Measurements from ENCODE around the gene FBXL5.

The FBXL5 gene

GRCh38 chr4:15610855-15611254, 44.3 kb downstream of the FBXL5 start:
- H3K27me3 ChIP-seq (ENCODE audit: control insufficient read depth in 1 of 2, insufficient read depth in 2 of 2, low read length in 2 of 2) = no peaks in the 10 kb centered on the region
- H3K4me1 ChIP-seq (ENCODE audit: control insufficient read depth in 1 of 2, insufficient read depth in 2 of 2, low read length in 2 of 2) = no peaks in the 10 kb centered on the region
- H3K4me3 ChIP-seq (ENCODE audit: low read depth in 1 of 2, low read length in 2 of 2) = no peak overlapping the region
- H3K9ac ChIP-seq (ENCODE audit: low read depth in 1 of 2, low read length in 2 of 2) = no peak overlapping the region
- no peak overlapping the region for H3K27ac ChIP-seq (ENCODE audit: low read depth, low read length)
- no peaks in the 10 kb centered on the region for H3K9me3 ChIP-seq (ENCODE audit: control insufficient read depth in 1 of 2, low read length in 2 of 2)
- peaks cover 6 to 13% of the 10 kb centered on the region in 2 donors for H3K36me3 ChIP-seq (ENCODE audit: control insufficient read depth in 1 of 2, insufficient read depth in 2 of 2, low read length in 2 of 2)

GRCh38 chr4:15605537-15605936, 49.6 kb downstream of the FBXL5 start:
- no peaks in the 10 kb centered on the region for H3K4me1 ChIP-seq (ENCODE audit: control insufficient read depth in 1 of 2, insufficient read depth in 2 of 2, low read length in 2 of 2)
- H3K9ac ChIP-seq (ENCODE audit: low read depth in 1 of 2, low read length in 2 of 2) = no peak overlapping the region
- peaks cover 0 to 28% of the 10 kb centered on the region in 2 donors for H3K36me3 ChIP-seq (ENCODE audit: control insufficient read depth in 1 of 2, insufficient read depth in 2 of 2, low read length in 2 of 2)
- no peak overlapping the region for H3K27ac ChIP-seq (ENCODE audit: low read depth, low read length)
- no peaks in the 10 kb centered on the region for H3K27me3 ChIP-seq (ENCODE audit: control insufficient read depth in 1 of 2, insufficient read depth in 2 of 2, low read length in 2 of 2)
- H3K4me3 ChIP-seq (ENCODE audit: low read depth in 1 of 2, low read length in 2 of 2) = no peak overlapping the region
- no peaks in the 10 kb centered on the region for H3K9me3 ChIP-seq (ENCODE audit: control insufficient read depth in 1 of 2, low read length in 2 of 2)

- H3K27ac ChIP-seq (ENCODE audit: low read depth, low read length) = no peak overlapping the region
- H3K9ac ChIP-seq (ENCODE audit: low read depth in 1 of 2, low read length in 2 of 2) = no peak overlapping the region
- H3K4me1 ChIP-seq (ENCODE audit: control insufficient read depth in 1 of 2, insufficient read depth in 2 of 2, low read length in 2 of 2) = no peaks in the 10 kb centered on the region
- H3K27me3 ChIP-seq (ENCODE audit: control insufficient read depth in 1 of 2, insufficient read depth in 2 of 2, low read length in 2 of 2) = no peaks in the 10 kb centered on the region
- no peaks in the 10 kb centered on the region for H3K9me3 ChIP-seq (ENCODE audit: control insufficient read depth in 1 of 2, low read length in 2 of 2)
- H3K36me3 ChIP-seq (ENCODE audit: control insufficient read depth in 1 of 2, insufficient read depth in 2 of 2, low read length in 2 of 2) = peaks cover 0 to 28% of the 10 kb centered on the region in 2 donors
- H3K4me3 ChIP-seq (ENCODE audit: low read depth in 1 of 2, low read length in 2 of 2) = no peak overlapping the region
These were observed 53.3 kb downstream of the FBXL5 start for GRCh38 chr4:15601862-15602261.

- Histone ChIP-seq H3K9me3 (ENCODE audit: control insufficient read depth in 1 of 2, low read length in 2 of 2) (no peaks in the 10 kb centered on the region), H3K36me3 (ENCODE audit: control insufficient read depth in 1 of 2, insufficient read depth in 2 of 2, low read length in 2 of 2) (peaks cover 0 to 23% of the 10 kb centered on the region in 2 donors), H3K27me3 (ENCODE audit: control insufficient read depth in 1 of 2, insufficient read depth in 2 of 2, low read length in 2 of 2) (no peaks in the 10 kb centered on the region), H3K27ac (ENCODE audit: low read depth, low read length) (no peak overlapping the region), H3K9ac (ENCODE audit: low read depth in 1 of 2, low read length in 2 of 2) (no peak overlapping the region), H3K4me1 (ENCODE audit: control insufficient read depth in 1 of 2, insufficient read depth in 2 of 2, low read length in 2 of 2) (no peaks in the 10 kb centered on the region), H3K4me3 (ENCODE audit: low read depth in 1 of 2, low read length in 2 of 2) (no peak overlapping the region)
These were observed 55.0 kb downstream of the FBXL5 start for GRCh38 chr4:15600176-15600575.

GRCh38 chr4:15598644-15599043, 56.5 kb downstream of the FBXL5 start:
- no peak overlapping the region for H3K27ac ChIP-seq (ENCODE audit: low read depth, low read length)
- no peak overlapping the region for H3K9ac ChIP-seq (ENCODE audit: low read depth in 1 of 2, low read length in 2 of 2)
- H3K9me3 ChIP-seq (ENCODE audit: control insufficient read depth in 1 of 2, low read length in 2 of 2) = no peaks in the 10 kb centered on the region
- no peaks in the 10 kb centered on the region for H3K27me3 ChIP-seq (ENCODE audit: control insufficient read depth in 1 of 2, insufficient read depth in 2 of 2, low read length in 2 of 2)
- no peaks in the 10 kb centered on the region for H3K4me1 ChIP-seq (ENCODE audit: control insufficient read depth in 1 of 2, insufficient read depth in 2 of 2, low read length in 2 of 2)
- H3K36me3 ChIP-seq (ENCODE audit: control insufficient read depth in 1 of 2, insufficient read depth in 2 of 2, low read length in 2 of 2) = peaks cover 0 to 17% of the 10 kb centered on the region in 2 donors
- no peak overlapping the region for H3K4me3 ChIP-seq (ENCODE audit: low read depth in 1 of 2, low read length in 2 of 2)

- H3K9ac ChIP-seq (ENCODE audit: low read depth in 1 of 2, low read length in 2 of 2) = no peak overlapping the region
- no peaks in the 10 kb centered on the region for H3K9me3 ChIP-seq (ENCODE audit: control insufficient read depth in 1 of 2, low read length in 2 of 2)
- H3K4me3 ChIP-seq (ENCODE audit: low read depth in 1 of 2, low read length in 2 of 2) = no peak overlapping the region
- H3K27ac ChIP-seq (ENCODE audit: low read depth, low read length) = no peak overlapping the region
- H3K27me3 ChIP-seq (ENCODE audit: control insufficient read depth in 1 of 2, insufficient read depth in 2 of 2, low read length in 2 of 2) = no peaks in the 10 kb centered on the region
- H3K36me3 ChIP-seq (ENCODE audit: control insufficient read depth in 1 of 2, insufficient read depth in 2 of 2, low read length in 2 of 2) = peaks cover 0 to 8% of the 10 kb centered on the region in 2 donors
- no peaks in the 10 kb centered on the region for H3K4me1 ChIP-seq (ENCODE audit: control insufficient read depth in 1 of 2, insufficient read depth in 2 of 2, low read length in 2 of 2)
These were observed 62.4 kb downstream of the FBXL5 start for GRCh38 chr4:15592799-15593198.

GRCh38 chr4:15587649-15588048, 67.5 kb downstream of the FBXL5 start:
- H3K4me3 ChIP-seq (ENCODE audit: low read depth in 1 of 2, low read length in 2 of 2) = no peak overlapping the region
- H3K9ac ChIP-seq (ENCODE audit: low read depth in 1 of 2, low read length in 2 of 2) = no peak overlapping the region
- no peaks in the 10 kb centered on the region for H3K4me1 ChIP-seq (ENCODE audit: control insufficient read depth in 1 of 2, insufficient read depth in 2 of 2, low read length in 2 of 2)
- no peaks in the 10 kb centered on the region for H3K27me3 ChIP-seq (ENCODE audit: control insufficient read depth in 1 of 2, insufficient read depth in 2 of 2, low read length in 2 of 2)
- no peak overlapping the region for H3K27ac ChIP-seq (ENCODE audit: low read depth, low read length)
- no peaks in the 10 kb centered on the region for H3K36me3 ChIP-seq (ENCODE audit: control insufficient read depth in 1 of 2, insufficient read depth in 2 of 2, low read length in 2 of 2)
- H3K9me3 ChIP-seq (ENCODE audit: control insufficient read depth in 1 of 2, low read length in 2 of 2) = no peaks in the 10 kb centered on the region

- Histone ChIP-seq H3K36me3 (ENCODE audit: control insufficient read depth in 1 of 2, insufficient read depth in 2 of 2, low read length in 2 of 2) (no peaks in the 10 kb centered on the region), H3K27me3 (ENCODE audit: control insufficient read depth in 1 of 2, insufficient read depth in 2 of 2, low read length in 2 of 2) (no peaks in the 10 kb centered on the region), H3K9ac (ENCODE audit: low read depth in 1 of 2, low read length in 2 of 2) (no peak overlapping the region), H3K4me1 (ENCODE audit: control insufficient read depth in 1 of 2, insufficient read depth in 2 of 2, low read length in 2 of 2) (no peaks in the 10 kb centered on the region), H3K27ac (ENCODE audit: low read depth, low read length) (no peak overlapping the region), H3K9me3 (ENCODE audit: control insufficient read depth in 1 of 2, low read length in 2 of 2) (no peaks in the 10 kb centered on the region), H3K4me3 (ENCODE audit: low read depth in 1 of 2, low read length in 2 of 2) (no peak overlapping the region)
These were observed 69.1 kb downstream of the FBXL5 start for GRCh38 chr4:15586066-15586465.

GRCh38 chr4:15585331-15585730, 69.8 kb downstream of the FBXL5 start:
- Histone ChIP-seq H3K27me3 (ENCODE audit: control insufficient read depth in 1 of 2, insufficient read depth in 2 of 2, low read length in 2 of 2) (no peaks in the 10 kb centered on the region), H3K9ac (ENCODE audit: low read depth in 1 of 2, low read length in 2 of 2) (no peak overlapping the region), H3K27ac (ENCODE audit: low read depth, low read length) (no peak overlapping the region), H3K36me3 (ENCODE audit: control insufficient read depth in 1 of 2, insufficient read depth in 2 of 2, low read length in 2 of 2) (no peaks in the 10 kb centered on the region), H3K4me3 (ENCODE audit: low read depth in 1 of 2, low read length in 2 of 2) (no peak overlapping the region), H3K4me1 (ENCODE audit: control insufficient read depth in 1 of 2, insufficient read depth in 2 of 2, low read length in 2 of 2) (no peaks in the 10 kb centered on the region), H3K9me3 (ENCODE audit: control insufficient read depth in 1 of 2, low read length in 2 of 2) (no peaks in the 10 kb centered on the region)

- Histone ChIP-seq H3K36me3 (ENCODE audit: control insufficient read depth in 1 of 2, insufficient read depth in 2 of 2, low read length in 2 of 2) (no peaks in the 10 kb centered on the region), H3K4me3 (ENCODE audit: low read depth in 1 of 2, low read length in 2 of 2) (no peak overlapping the region), H3K9me3 (ENCODE audit: control insufficient read depth in 1 of 2, low read length in 2 of 2) (no peaks in the 10 kb centered on the region), H3K4me1 (ENCODE audit: control insufficient read depth in 1 of 2, insufficient read depth in 2 of 2, low read length in 2 of 2) (no peaks in the 10 kb centered on the region), H3K9ac (ENCODE audit: low read depth in 1 of 2, low read length in 2 of 2) (no peak overlapping the region), H3K27me3 (ENCODE audit: control insufficient read depth in 1 of 2, insufficient read depth in 2 of 2, low read length in 2 of 2) (no peaks in the 10 kb centered on the region), H3K27ac (ENCODE audit: low read depth, low read length) (no peak overlapping the region)
These were observed 70.4 kb downstream of the FBXL5 start for GRCh38 chr4:15584785-15585184.

GRCh38 chr4:15577508-15577907, 77.6 kb downstream of the FBXL5 start:
- no peak overlapping the region for H3K4me3 ChIP-seq (ENCODE audit: low read depth in 1 of 2, low read length in 2 of 2)
- no peaks in the 10 kb centered on the region for H3K27me3 ChIP-seq (ENCODE audit: control insufficient read depth in 1 of 2, insufficient read depth in 2 of 2, low read length in 2 of 2)
- no peak overlapping the region for H3K27ac ChIP-seq (ENCODE audit: low read depth, low read length)
- H3K36me3 ChIP-seq (ENCODE audit: control insufficient read depth in 1 of 2, insufficient read depth in 2 of 2, low read length in 2 of 2) = no peaks in the 10 kb centered on the region
- H3K4me1 ChIP-seq (ENCODE audit: control insufficient read depth in 1 of 2, insufficient read depth in 2 of 2, low read length in 2 of 2) = no peaks in the 10 kb centered on the region
- H3K9me3 ChIP-seq (ENCODE audit: control insufficient read depth in 1 of 2, low read length in 2 of 2) = no peaks in the 10 kb centered on the region
- H3K9ac ChIP-seq (ENCODE audit: low read depth in 1 of 2, low read length in 2 of 2) = no peak overlapping the region
